ENCODE measurements around the gene AMZ1.

GRCh38 chr7:2717293-2718261 is 29.6 kb downstream of the AMZ1 start:
- TF ChIP-seq POLR2A (IDR thresholded peaks at IDR 0.05) (no peak), POLR2AphosphoS5 (IDR thresholded peaks at IDR 0.05) (peak; percentile 84)

All from prostate gland (tissue), 1 donor.